ENCODE results near the gene ZNF700. TPM values are rescaled to one million over a fixed set of nuclear protein-coding genes. Genes with fewer than 3 reads are reported as not detected.
"Not testable (repeated sequence)": the region's sequence is repeated elsewhere in the genome, so short reads cannot be mapped to it uniquely, and the experiment has no call there.

ZNF700 gene
- total RNA-seq, 1 donor = 9.4 TPM

DNA sequence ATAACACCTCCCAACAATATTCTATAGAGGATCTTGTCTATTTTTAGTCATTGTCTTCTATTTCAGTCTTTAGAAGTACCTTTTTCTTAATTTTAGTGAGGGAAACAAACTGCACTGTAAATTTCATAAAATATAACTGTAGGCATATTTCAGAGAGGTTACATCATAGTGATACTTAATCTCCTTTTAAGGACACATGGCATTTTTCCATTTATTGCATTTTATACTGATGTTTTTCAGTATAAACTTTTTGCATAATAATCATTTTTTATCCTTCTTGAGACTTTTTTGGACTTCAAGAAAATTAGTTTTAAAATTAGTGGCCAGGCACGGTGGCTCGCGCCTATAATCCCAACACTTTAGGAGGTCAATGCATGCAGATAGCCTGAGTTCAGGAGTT is 6.6 kb downstream of the ZNF700 start:
- H3K36me3 ChIP-seq (ENCODE audit: insufficient read depth, low read length) = peaks cover 6% of the 10 kb centered on the region
- H3K4me1 ChIP-seq (ENCODE audit: insufficient read depth, low read length) = no peaks in the 10 kb centered on the region
- peak; percentile 42 for DNase-seq (ENCODE audit: insufficient read length, low spot score, missing footprints)
- peaks cover 3% of the 10 kb centered on the region for H4K20me1 ChIP-seq (ENCODE audit: insufficient read depth, low read length)
- H3K9me3 ChIP-seq (ENCODE audit: low read depth, low read length) = no peaks in the 10 kb centered on the region
- no peak overlapping the region for H3K4me3 ChIP-seq (ENCODE audit: insufficient read depth, low read length)
- H3K4me2 ChIP-seq (ENCODE audit: insufficient read depth, low read length) = no peak overlapping the region
- H3K79me2 ChIP-seq (ENCODE audit: insufficient read depth, low read length) = peaks cover 79% of the 10 kb centered on the region
- no peaks in the 10 kb centered on the region for H3K27me3 ChIP-seq (ENCODE audit: insufficient read depth, low read length)
- no peak for TF ChIP-seq CTCF (IDR thresholded peaks at IDR 0.05; ENCODE audit: extremely low read depth, low read depth, low read length)
- no peak overlapping the region for H2AFZ ChIP-seq (ENCODE audit: low read length)
- no peak overlapping the region for H3K27ac ChIP-seq (ENCODE audit: low read depth, low read length)

DNA sequence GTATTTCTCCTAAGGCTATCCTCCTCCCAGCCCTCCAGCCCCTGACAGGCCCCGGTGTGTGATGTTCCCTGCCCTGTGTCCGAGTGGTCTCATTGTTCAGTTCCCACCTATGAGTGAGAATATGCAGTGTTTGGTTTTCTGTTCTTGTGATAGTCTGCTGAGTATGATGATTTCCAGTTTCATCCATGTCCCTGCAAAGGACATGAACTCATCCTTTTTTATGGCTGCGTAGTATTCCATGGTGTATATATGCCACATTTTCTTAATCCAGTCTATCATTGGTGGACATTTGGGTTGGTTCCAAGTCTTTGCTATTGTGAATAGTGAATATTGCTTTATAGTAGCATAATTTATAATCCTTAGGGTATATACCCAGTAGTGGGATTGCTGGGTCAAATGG is 10.9 kb downstream of the ZNF700 start:
- not testable (repeated sequence) for H3K4me2 ChIP-seq (ENCODE audit: insufficient read depth, low read length); H3K27ac ChIP-seq (ENCODE audit: low read depth, low read length); H3K9me3 ChIP-seq (ENCODE audit: low read depth, low read length); H2AFZ ChIP-seq (ENCODE audit: low read length); H3K27me3 ChIP-seq (ENCODE audit: insufficient read depth, low read length); H3K4me1 ChIP-seq (ENCODE audit: insufficient read depth, low read length); H3K4me3 ChIP-seq (ENCODE audit: insufficient read depth, low read length); H3K36me3 ChIP-seq (ENCODE audit: insufficient read depth, low read length); DNase-seq (ENCODE audit: insufficient read length, low spot score, missing footprints); H4K20me1 ChIP-seq (ENCODE audit: insufficient read depth, low read length)
- peaks cover 64% of the 10 kb centered on the region for H3K79me2 ChIP-seq (ENCODE audit: insufficient read depth, low read length)

DNA sequence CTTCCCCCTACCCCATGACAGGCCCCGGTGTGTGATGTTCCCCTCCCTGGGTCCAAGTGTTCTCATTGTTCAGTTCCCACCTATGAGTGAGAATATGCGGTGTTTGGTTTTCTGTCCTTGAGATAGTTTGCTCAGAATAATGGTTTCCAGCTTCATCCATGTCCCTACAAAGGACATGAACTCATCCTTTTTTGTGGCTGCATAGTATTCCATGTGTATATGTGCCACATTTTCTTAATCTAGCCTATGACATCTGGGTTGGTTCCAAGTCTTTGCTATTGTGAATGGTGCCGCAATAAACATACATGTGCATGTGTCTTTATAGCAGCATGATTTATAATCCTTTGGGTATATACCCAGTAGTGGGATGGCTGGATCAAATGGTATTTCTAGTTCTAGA is 13.5 kb downstream of the ZNF700 start:
- not testable (repeated sequence) for H3K4me3 ChIP-seq (ENCODE audit: insufficient read depth, low read length); H2AFZ ChIP-seq (ENCODE audit: low read length); H3K4me1 ChIP-seq (ENCODE audit: insufficient read depth, low read length); H3K27ac ChIP-seq (ENCODE audit: low read depth, low read length); H3K4me2 ChIP-seq (ENCODE audit: insufficient read depth, low read length); H3K36me3 ChIP-seq (ENCODE audit: insufficient read depth, low read length); H3K27me3 ChIP-seq (ENCODE audit: insufficient read depth, low read length); H4K20me1 ChIP-seq (ENCODE audit: insufficient read depth, low read length); DNase-seq (ENCODE audit: insufficient read length, low spot score, missing footprints)
- Histone ChIP-seq H3K9me3 (ENCODE audit: low read depth, low read length) (peaks cover 14% of the 10 kb centered on the region), H3K79me2 (ENCODE audit: insufficient read depth, low read length) (peaks cover 59% of the 10 kb centered on the region)

DNA sequence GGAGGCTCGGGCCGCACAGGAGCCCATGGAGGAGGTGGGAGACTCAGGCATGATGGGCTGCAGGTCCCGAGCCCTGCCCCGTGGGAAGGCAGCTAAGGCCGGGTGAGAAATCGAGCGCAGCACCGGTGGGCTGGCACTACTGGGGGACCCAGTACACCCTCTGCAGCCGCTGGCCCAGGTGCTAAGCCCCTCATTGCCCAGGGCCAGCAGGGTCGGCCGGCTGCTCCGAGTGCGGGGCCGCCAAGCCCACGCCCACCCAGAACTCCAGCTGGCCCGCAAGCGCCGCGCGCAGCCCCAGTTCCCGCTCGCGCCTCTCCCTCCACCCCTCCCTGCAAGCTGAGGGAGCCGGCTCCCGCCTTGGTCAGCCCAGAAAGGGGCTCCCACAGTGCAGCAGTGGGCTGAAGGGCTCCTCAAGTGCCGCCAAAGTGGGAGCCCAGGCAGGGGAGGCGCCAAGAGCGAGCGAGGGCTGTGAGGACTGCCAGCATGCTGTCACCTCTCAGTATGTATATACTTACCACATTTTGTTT is 16.5 kb downstream of the ZNF700 start:
- not testable (repeated sequence) for H3K4me1 ChIP-seq (ENCODE audit: insufficient read depth, low read length); H4K20me1 ChIP-seq (ENCODE audit: insufficient read depth, low read length); DNase-seq (ENCODE audit: insufficient read length, low spot score, missing footprints); H3K27me3 ChIP-seq (ENCODE audit: insufficient read depth, low read length); H2AFZ ChIP-seq (ENCODE audit: low read length); H3K27ac ChIP-seq (ENCODE audit: low read depth, low read length); H3K4me3 ChIP-seq (ENCODE audit: insufficient read depth, low read length); H3K4me2 ChIP-seq (ENCODE audit: insufficient read depth, low read length); H3K36me3 ChIP-seq (ENCODE audit: insufficient read depth, low read length)
- peaks cover 65% of the 10 kb centered on the region for H3K79me2 ChIP-seq (ENCODE audit: insufficient read depth, low read length)
- H3K9me3 ChIP-seq (ENCODE audit: low read depth, low read length) = peaks cover 36% of the 10 kb centered on the region

- DNase-seq (ENCODE audit: insufficient read length, low spot score, missing footprints) = no peak
- Histone ChIP-seq H4K20me1 (ENCODE audit: insufficient read depth, low read length) (peaks cover 9% of the 10 kb centered on the region), H3K79me2 (ENCODE audit: insufficient read depth, low read length) (peaks cover 60% of the 10 kb centered on the region), H3K27ac (ENCODE audit: low read depth, low read length) (no peak overlapping the region), H3K4me3 (ENCODE audit: insufficient read depth, low read length) (no peak overlapping the region), H3K4me1 (ENCODE audit: insufficient read depth, low read length) (no peaks in the 10 kb centered on the region), H3K36me3 (ENCODE audit: insufficient read depth, low read length) (peaks cover 8% of the 10 kb centered on the region), H2AFZ (ENCODE audit: low read length) (no peak overlapping the region), H3K27me3 (ENCODE audit: insufficient read depth, low read length) (no peaks in the 10 kb centered on the region), H3K9me3 (ENCODE audit: low read depth, low read length) (peaks cover 42% of the 10 kb centered on the region), H3K4me2 (ENCODE audit: insufficient read depth, low read length) (no peak overlapping the region)
- no peak for TF ChIP-seq CTCF (IDR thresholded peaks at IDR 0.05; ENCODE audit: extremely low read depth, low read depth, low read length)
Measured at GRCh38 chr19:11942008-11942842, 17.3 kb downstream of the ZNF700 start.
